GM21526 (cell line): ENCODE data around the gene NDUFAF7.
"Not testable (repeated sequence)": the region's sequence is repeated elsewhere in the genome, so short reads cannot be mapped to it uniquely, and the experiment has no call there.

Experiments
- ATAC-seq: cut with Tn5 transposase; IDR thresholded peaks from one replicate; pipeline ENCODE4 v1.9.1; 2021; ENCODE audit warnings: moderate library complexity; ENCODE audit not compliant: unreplicated experiment, low FRiP score

NDUFAF7 gene

DNA sequence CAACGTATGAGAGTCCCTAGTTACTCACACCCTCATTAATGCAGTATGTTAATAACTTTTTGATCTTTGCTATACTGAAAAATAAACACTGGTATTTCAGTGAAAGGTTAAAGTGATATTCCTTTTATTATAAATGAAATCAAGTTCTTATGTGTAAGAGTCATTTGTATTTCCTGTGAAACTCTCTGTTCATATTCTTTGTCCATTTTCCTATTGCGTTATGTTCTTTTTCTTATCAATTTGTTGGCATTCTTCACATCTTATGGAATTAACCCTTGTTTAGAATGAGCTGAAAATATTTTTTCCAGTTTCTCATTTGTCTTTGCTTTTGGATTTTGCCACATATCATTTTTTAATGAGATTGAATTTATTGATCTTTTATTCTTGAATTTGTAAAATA, 44.8 kb downstream of the NDUFAF7 start:
- no peak for ATAC-seq

- no peak for ATAC-seq
These were observed 50.5 kb downstream of the NDUFAF7 start for GRCh38 chr2:37281916-37282315.

DNA sequence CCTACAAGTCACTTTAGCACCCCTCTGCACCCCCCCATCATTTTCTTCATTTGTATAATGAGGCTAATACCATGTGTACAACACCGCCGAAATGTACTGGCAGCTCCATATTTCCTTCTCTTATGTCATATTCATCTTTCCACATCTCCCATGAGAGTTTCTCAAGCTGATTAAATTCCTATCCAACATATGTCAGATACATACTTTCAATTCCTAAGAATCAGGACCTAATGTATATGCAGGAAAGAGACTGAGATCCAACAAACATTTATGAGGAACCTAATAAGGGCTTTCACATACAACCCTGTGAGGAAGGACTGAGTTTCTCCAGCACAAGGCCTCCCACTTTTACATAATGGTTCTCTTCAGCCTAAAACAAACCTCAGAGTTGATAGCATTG, 51.3 kb downstream of the NDUFAF7 start:
- ATAC-seq, result no peak

GRCh38 chr2:37283207-37283606, 51.7 kb downstream of the NDUFAF7 start:
- no peak for ATAC-seq

GRCh38 chr2:37284381-37284780, 52.9 kb downstream of the NDUFAF7 start:
- no peak for ATAC-seq

GRCh38 chr2:37287966-37288365, 56.5 kb downstream of the NDUFAF7 start:
- ATAC-seq, result no peak

GRCh38 chr2:37291680-37292079, 60.2 kb downstream of the NDUFAF7 start:
- ATAC-seq, result no peak

- not testable (repeated sequence) for ATAC-seq
These were observed 63.4 kb downstream of the NDUFAF7 start for GRCh38 chr2:37294858-37295257.

DNA sequence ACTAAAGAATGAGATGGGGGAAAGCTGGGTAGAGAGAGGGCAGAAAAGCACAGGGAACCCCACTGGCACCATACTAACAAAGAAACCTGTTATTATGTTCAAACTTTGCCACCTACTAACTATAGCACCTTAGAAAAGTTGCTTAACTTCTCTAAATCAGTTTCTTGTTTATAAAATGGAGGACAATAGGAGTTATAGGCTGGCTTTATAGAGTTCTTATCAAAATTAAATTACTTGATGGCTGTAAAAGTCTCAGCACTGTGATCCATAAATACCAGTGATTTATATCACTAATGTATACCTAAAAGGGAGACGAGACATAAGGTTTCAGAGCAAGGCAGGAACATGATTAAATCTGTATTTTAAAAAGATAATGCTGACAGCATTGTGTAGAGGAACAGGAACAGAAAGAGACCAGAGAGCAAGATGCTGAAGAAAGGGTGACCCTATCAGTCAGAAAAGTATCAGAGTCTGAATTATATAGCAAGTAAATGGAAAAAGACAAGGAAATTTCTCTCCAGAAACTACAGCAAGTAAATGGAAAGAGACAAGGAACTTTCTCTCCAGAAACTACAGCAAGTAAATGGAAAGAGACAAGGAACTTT, 64.1 kb downstream of the NDUFAF7 start:
- ATAC-seq, result no peak

GRCh38 chr2:37297632-37298031, 66.2 kb downstream of the NDUFAF7 start:
- no peak for ATAC-seq
